Islet of Langerhans (tissue), 1 donor: ENCODE data around the gene GALC.

Experiments
- FAIRE-seq: peaks from one replicate; lab custom pipeline; 2011; peaks lifted over from hg19 to GRCh38; lab: Jason Lieb, UNC

The GALC gene

DNA sequence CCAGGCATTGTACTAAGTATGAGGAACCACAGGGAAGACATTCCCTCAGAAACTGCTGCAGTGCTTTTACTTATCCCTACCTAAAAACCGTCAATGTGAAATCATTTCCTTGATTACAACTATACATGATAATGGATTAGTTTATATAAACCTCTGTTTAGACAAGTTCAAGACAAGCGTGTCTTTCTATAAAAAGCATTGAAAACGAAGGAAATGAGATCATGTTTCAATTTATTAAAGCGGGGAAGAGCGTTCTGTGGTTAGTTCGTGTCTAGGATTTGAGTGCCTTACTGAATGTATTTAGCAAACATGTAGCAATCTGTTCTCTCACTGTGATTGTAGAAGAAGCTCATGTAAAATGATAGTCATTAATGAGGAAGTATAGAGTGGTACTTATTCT is 37.5 kb downstream of the GALC start:
- FAIRE-seq, result no peak

DNA sequence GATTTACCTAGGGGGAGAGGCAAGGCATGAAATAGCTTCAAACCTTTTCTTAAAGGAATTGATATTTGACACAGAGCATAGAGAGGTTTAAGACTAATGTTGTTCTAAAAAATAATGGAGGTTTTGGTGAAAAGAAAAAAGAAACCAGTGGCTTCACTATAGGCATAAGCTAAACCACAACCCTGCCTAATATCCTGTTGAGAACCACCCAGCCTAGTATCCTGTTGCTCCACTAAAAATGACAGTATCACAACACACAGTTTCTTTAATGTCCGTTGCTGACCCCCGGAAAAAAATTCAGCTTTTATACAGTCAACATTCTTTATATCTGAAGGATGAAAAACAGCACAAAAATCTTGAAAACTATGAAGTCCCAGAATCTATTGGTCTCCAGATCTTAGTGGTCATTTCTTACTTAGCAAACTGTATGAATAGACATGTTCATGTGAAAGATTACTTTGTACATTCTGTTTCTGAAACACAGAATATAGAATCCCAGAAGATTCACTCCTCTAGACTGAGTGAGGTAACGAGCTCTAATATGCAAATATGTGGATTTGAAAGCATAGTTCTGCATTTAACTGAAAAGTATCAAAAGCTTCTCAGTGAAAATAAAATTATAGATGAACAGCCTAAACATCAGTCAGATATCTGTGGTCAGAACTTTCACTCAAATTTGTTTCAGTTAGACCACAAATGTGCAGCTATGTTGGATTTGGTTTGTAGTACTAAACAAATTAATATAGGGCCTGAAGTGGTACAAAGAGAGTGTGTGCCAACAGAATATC is 40.5 kb downstream of the GALC start:
- no peak for FAIRE-seq

DNA sequence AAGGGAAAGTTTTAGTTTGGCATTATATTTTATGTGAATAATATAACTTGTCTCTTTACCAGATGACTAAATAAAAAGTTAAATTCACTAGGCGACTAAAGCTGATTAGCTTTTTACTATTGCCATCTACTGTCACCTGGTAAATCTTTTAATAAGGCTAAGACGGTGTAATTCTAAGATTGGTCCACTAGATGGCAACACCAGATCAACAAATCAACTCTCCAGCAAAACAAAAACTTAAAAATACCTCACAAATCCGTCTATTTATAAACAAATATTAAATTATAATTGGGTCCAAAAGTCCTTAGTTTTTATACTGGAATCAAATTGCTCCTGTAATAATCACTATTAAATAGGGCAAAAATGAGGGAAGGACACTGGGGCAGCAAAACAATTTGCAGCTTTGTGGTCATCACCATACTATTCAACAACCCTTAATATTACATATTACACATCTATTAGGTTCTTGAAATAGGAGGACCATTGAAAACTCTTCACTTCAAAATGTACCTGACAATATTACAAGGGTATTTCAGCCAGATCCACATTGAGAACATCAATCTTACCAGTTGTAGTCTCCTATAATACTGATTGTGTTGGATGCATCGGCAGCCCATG is 47.9 kb downstream of the GALC start:
- FAIRE-seq, result peak; percentile 98

DNA sequence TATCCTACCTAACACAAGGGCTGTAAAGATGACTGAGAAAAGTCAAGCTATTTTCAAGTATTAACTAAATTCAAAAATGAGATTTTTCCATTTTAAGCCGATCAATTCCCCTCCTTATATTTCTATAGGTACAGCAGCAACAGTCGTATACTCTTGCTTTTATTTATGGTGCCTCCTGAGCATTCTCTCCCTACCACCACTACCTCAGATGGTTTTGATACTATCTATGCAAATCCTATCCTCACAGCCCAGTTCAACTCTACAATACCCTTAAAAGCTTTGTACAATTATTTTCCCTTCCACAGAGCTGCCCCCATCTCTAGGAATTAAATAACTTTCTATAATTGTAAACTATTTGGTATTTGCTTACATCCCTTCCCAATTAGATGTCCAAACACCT is 52.1 kb downstream of the GALC start:
- FAIRE-seq, result no peak

DNA sequence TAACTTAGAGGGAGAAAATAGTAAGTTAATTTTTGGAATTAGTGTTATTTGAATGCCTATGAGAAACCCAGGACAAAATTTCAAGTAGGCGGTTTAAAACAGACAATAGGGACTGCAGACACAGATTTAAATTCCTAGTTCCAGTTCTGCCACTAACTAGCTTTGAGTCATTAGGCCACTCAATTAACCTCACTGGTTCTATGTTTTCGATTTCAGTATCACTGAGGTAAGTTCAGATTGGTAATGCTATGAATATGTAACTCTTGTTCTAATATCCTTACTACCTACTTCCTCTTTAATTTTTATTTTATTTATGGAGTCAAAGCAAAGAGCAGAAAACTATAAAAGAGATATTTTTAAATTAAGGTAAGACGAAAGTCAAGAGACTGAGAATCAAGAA is 52.6 kb downstream of the GALC start:
- FAIRE-seq, result no peak

DNA sequence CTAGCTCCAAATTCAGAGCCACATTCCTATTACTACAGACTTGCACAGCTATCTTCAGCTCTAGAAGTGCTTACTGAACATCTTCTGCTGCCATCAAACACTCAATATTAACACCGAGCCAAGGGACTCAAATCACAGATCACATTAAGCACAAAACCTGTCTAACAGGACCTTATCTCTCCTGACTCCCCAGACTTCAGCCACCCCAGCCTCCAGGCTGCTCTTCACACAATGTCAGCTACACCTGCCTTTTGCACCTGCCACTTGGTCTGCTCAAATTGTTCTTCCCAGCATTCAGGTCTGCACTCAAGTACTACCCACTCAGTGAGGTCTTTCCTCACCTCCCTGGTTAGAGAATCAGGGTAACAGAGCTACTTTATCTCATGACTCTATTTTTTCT is 57.1 kb downstream of the GALC start:
- FAIRE-seq, result no peak

DNA sequence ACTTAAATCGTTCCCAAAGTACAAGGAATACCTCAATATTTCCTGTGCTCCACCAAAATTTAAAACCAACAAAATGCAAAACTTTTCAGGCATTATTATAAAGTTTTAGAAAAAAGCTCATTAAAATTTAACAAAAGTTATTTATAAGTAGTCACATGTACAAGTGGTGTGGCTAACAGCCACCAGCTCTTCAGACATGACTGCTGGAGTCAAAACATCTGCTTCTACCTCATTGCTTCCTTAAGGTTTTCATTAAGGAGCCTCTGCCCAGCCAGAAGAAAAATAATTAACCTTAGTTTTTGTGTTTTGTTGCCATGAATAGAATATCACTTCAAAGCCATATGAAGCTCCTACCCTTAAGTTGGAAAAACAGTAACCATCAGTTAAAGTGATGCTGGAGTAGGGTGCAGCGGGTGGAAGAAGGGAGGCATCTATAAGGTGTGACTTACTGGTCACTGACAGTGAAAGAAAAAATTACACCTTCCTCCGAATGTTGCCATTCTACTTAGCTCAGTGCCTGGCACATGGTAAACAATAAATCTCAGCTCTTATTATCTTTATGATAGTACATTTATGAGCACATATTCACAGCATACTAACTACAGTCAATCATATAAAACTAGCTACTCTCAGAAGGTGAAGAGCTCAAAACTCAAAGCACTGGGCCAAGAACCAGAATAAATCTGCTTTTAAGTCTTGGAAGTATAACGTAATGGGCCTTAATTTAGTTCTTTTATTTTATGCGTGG is 57.7 kb downstream of the GALC start:
- FAIRE-seq, result no peak

DNA sequence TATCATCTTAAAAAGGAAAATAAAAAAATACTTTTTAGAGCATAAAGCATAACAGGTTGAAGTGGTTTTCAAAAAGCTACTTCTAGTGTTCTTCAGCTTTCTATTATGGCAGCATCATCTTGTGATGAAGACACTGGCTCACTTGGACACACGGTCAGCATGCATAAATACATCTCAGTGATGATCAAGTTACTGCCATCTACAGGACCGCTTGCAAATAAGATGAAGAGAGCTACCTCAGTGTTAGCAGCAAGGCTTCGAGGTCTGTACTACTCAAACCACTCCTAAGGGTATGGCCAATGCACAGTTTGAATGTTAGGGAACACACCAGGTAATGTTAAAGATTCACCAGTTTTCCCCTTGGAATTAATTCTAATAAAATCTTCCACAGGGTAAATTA is 58.8 kb downstream of the GALC start:
- no peak for FAIRE-seq

DNA sequence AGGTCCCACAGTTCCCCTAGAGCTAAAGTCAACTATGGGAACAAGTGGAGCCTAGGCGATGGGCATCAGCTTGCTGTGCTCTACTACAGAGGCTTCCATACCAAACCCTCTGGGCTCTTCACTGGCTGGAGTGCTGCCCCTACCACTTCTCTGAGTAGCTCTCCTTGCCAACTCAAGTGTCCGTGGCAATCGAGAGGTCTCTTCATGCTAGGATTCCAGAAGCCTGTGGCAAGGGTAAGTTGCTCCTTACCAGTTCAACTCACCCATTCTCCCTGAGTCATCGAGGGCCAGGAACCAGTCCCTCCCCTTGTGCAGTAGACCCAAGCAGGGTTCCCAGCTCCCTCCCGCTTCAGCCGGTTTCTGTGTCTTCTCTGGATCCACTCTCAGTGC is 76.1 kb downstream of the GALC start:
- no peak for FAIRE-seq

DNA sequence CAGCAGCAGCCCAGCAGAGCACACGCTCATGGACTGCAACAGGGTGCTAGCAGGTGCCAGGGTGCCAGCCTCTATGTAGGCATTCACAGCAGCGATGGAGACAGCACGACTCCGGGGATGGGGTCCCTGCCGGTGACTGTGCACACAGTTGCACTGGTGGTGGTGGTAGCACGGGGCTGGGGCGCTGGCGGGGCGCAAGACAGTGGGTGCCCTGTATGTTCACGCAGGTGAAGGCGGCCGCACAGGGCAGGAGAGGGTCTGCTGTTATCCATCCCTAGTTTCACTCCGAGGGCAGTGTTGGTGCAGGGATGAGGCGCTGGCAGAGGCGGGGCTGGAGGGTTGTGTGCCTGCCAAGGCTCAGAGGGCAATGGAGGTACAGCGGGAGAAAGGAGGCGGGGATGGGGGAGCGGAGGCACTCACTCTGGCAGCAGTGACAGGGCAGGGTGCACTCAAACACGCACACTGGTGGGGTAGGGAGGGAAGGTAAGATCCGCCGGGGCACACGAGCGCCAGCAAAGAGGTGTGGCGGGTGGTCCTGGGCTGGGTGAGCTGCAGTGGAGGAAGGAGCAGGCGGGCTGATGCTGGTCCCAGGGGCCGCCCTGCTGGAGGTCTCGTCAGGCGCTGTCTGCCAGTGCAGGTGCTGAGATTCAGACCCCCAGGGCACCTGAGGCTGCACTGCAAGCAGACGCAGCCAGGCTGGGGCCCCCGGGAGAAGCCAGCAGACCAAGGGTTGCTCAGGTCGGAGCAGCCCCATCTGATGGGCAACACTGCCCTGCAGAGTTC is 76.7 kb downstream of the GALC start:
- no peak for FAIRE-seq

DNA sequence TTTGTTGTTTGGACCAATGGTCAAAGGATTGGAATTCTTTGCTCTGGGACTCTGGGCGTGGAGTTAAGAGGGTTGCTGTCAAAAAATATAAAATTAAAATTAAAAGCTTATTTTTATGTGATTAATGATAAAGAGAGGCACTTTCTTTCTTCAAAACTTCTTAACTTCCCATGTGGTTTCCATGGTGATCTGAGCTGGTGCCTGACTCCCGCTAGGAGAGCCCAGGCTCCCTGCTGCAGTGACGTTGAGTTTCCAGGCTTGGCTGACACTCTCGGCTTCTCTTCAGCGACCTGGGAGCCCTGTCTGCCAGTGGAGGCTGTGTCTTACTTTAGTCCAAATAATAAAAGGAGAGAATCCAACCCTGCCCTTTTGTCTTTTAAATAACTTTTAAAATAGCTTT is 84.4 kb downstream of the GALC start:
- no peak for FAIRE-seq

DNA sequence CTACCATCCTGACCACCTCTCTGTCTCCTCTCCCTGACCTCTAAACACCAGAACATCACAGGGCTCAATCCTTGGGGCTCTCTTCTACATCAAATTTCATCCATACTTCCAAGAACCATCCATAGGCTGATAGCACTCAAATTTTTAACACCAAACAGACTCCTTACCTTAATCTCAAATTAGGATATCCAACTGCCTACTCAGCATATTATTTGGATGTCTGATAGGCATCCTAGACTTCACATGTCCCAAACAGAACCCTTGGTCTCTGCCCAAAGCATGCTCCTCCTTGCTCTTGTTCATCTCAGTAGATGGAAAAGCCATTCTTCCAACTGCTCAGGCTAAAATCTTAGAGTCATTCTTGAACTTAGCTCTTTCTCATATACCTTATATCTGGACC is 91.3 kb downstream of the GALC start:
- no peak for FAIRE-seq

DNA sequence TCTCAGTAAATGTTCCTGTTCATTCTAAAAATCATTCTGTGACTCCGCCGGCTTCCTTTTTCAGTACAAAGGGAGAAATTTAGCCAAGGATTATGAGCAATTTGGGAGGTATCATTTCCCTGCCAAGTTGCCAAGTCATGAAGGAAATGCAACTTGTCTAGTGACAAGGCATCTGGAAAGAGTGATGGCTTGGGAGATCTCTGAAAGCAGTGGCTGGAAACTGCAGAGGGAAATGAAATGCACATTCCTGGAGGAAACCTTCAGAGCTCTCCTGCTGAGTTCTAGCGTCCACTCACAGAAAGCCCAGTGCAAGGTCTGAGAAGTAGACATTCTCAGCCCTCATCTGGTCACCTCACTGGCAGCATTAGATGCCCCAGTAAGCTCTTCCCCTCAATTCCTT is 91.7 kb downstream of the GALC start:
- no peak for FAIRE-seq

DNA sequence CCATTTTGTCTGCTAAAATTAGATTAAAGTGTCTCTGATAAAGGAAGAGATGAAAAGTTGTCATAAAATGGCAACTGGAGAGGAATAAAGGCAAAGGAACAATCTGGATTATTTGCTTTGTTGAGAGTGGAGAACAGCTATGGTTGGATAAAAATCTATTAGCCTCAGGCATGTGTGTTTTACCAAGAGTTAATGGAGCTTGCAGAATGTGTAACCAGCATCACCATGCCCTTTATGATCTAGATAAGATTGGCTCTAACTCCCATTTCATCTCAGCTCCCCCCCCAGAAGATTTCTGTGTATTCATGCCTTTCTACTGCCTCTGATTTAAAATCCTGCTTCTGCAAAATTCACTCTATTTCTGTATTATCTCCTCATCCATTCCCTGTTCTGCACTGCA is 93.8 kb downstream of the GALC start:
- peak; percentile 56 for FAIRE-seq

DNA sequence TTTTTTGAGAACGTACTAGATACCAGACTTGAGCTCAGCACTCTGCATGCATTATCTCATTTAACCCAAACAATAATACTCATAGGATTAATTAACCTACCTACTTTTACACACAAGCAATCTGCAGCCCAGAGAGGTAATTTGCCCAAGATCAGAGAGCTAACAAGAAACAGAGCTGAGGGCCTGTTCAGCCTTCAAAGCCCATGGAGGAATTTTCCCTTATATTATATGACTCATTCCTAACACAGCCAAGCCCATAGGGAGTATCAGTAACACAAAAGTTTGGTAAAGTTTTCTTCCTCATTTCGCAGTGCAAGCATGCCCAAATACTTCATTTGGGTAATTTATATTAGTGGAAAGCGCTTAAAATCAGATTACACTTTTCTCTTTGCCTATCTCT is 94.7 kb downstream of the GALC start:
- FAIRE-seq, result no peak

DNA sequence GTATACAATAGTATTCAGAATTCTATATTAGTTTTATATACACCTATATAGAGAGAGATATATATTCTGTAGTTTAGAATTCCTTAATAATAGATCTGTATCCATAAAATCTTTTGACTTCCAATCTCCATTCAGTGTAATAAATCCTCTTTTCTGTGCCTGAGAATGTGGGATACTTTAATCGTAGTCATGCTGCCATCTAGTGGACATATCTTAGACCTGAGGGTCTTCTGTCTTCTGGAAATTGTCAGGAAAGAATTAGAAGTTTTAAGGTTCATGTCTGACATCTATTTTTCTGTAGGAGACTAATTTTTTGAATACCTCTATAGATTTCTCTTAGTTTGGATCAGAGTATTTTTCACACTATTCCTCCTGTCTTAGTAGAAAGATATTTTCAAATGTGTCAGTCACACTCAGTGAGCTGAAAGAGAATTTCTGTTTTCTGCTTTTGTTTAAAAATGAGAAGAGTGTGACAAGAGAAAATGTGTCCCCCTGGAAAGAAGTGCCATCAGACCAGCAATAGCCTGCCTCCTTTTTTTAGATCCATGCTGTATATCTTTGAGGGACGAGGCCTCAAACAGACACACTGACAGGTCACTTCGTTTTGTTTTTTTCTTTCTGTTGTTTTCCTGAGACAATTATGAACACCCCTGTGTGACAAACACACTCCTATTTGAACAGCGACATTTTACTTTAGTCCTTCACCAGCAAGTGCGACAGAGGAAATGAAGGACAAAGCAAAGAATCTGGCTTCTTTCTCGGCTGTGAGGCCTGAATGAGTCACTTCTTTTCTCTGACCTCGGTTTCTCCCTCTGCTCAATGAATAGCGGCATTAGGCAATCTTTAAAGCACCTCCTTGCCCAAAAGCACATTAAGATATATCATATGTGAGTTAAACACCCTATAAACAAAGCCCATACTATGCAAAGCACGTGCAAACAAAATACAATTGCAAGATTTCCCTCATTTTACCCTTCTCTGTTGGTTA is 96.3 kb downstream of the GALC start:
- FAIRE-seq, result peak; percentile 98

DNA sequence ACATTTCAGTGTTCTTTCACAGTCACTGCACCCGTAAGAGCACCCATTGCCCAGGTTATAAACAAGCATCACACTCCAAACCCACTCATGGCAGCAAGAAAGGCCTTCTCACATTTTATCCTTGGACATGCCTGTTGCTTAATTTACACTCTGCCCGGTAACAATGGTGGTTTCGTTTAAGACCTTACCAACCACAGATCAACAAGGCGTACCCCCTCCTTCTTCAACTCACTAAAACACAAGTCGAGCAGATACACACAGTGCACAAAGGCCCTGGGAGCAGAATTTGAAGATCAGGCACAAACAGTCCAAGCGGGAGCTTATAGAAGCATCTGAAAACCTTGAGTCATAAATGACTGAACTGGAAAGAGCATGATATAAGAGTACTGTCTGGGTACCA is 98.1 kb downstream of the GALC start:
- no peak for FAIRE-seq

DNA sequence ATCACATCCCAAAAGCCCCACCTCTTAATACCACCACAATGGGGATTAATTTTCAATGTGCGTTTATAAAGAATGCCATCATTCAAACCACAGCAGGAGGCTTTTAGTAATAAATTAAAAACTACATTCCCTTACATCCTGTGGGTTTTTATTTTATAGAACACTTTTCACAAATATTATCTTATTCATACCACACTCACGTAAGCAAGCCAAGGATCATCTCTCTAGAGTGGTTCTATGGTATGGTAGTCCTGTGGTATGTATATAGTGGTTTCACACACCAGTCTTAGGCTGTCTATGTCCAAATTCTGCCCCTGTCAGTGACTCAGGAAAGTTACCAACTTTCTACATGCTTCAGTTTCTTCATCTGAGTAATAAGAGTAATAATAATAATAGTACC is 100.2 kb downstream of the GALC start:
- FAIRE-seq, result no peak

DNA sequence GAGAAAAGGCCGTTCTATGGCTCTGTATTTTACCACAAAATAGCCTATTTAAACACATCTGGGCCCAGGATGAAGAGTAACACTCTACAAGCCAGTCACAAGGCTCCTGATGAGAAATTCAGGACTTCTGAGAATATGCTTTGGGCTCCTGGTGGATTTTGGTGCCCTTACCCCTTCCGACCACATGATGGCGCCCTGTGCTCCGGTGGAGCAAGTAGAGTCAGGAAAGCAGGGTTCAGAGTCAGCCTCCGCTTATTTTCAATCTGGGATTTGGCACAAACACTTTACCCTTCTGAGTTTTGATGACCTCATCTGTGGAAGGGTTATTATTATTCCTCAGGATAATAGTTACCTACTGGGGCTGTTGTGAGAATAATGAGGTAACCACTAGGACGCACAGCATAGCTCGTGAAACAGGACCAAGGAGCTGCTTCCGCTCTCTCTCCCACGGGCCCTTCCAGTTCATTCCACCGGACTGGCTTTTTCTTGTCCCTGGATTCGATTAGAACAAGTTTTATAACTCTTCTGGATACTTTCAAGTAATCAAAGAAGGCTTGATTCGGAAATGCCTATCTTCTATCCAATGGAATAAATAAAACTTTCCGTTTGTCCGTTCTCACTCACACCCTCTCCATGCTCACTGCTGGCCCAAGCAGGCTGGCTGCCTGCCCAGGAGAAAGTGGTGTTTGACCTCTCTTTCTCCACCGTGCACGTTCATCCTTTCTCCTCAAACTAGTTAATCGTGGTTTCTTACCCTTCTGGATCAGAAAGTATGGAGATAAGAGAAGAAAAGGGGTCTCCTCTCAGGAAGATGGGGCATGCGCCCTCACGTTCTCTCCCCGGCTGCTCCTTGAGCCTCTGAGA is 104.6 kb downstream of the GALC start:
- no peak for FAIRE-seq

DNA sequence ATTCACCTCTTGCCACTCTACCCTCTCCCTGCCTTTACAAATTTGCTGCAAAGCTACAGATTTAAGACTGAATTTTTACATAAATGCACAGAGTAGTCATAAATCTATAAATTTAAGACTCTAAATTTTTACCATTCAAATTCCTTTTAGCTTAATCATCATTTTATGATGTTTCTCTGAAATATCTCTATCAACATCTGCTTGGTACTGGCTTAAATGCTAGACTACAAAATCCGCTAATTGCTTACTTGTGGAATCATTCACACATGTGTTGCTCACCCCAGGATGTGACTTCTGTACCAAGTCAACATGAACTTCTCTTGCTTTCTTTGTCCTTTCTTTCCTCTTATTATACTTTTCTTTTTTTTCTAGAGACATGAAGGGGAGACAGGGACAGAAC is 109.2 kb downstream of the GALC start:
- no peak for FAIRE-seq
